Measurements from ENCODE around the gene ARID1A. TPM values are rescaled to one million over a fixed set of nuclear protein-coding genes. Genes with fewer than 3 reads are reported as not detected.

ARID1A gene
- total and polyA plus RNA-seq, 9 of the 15 experiments (the other 6 are each of a cell fraction or from before 2014, with no cell fraction given): 8.3 to 88.3 (median 22.5) TPM

DNA sequence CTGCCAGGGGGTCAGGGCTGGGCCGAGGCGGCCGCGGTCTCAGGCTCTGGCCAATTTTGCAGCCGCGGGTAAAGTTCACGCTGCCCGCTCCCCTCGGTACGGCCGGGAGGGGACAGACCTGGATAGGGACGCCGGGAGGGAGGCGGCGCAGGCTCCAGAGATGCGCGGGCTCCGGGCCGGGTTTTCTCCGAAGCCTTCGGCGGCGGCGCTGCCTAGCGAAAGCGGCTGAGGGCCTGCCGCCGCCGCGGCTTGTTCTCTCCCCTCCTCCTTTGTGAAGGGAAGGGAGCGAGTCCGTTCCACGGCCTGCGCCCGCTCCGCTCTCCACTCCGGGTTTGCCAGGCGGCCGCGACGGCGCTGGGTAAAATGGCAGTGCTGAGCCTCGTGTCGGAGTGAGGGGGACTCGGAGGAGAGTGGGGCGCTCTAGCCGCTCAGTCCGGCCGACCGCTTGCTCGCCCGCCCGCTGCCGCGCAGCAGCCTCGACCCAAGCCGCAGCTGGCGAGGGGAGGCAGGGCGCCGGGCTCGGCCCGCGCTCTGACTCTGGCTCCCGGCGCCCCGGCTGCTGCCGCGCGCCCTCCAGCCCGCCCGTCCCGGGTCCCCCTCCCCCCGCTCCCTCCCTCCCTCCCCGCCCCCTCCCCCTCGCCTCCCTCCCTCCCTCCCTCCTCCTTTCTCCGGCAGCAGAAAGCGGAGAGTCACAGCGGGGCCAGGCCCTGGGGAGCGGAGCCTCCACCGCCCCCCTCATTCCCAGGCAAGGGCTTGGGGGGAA, at the start of gene ARID1A (continued):
- TF ChIP-seq, protein P1, sequence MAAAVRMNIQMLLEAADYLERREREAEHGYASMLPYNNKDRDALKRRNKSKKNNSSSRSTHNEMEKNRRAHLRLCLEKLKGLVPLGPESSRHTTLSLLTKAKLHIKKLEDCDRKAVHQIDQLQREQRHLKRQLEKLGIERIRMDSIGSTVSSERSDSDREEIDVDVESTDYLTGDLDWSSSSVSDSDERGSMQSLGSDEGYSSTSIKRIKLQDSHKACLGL (CRISPR knock-in tag; IDR thresholded peaks at IDR 0.05; ENCODE audit: borderline replicate concordance, poor library complexity, severe bottlenecking): peak; percentile 54
- TF ChIP-seq ZNF311 (CRISPR knock-in tag; IDR thresholded peaks at IDR 0.05): 0 out of 2 replicates have a peak, but pooled peaks have one; percentile 48
- peak; percentile 95 for TF ChIP-seq U2AF1 (optimal IDR thresholded peaks at IDR 0.05; ENCODE audit: low read depth, low read length)
- no peak for TF ChIP-seq NR0B1 (IDR thresholded peaks at IDR 0.05; ENCODE audit: partially characterized antibody)
- no peak for TF ChIP-seq DACH1 (IDR thresholded peaks at IDR 0.05; ENCODE audit: partially characterized antibody)
- no peak for TF ChIP-seq HMG20A (CRISPR knock-in tag; conservative IDR thresholded peaks at IDR 0.05)
- TF ChIP-seq, protein P2, sequence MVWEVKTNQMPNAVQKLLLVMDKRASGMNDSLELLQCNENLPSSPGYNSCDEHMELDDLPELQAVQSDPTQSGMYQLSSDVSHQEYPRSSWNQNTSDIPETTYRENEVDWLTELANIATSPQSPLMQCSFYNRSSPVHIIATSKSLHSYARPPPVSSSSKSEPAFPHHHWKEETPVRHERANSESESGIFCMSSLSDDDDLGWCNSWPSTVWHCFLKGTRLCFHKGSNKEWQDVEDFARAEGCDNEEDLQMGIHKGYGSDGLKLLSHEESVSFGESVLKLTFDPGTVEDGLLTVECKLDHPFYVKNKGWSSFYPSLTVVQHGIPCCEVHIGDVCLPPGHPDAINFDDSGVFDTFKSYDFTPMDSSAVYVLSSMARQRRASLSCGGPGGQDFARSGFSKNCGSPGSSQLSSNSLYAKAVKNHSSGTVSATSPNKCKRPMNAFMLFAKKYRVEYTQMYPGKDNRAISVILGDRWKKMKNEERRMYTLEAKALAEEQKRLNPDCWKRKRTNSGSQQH (CRISPR knock-in tag; IDR thresholded peaks at IDR 0.05): peak; percentile 70; the same call in 1 of the 2 replicates
- no peak for TF ChIP-seq PTBP1 (IDR thresholded peaks at IDR 0.05; ENCODE audit: low read depth, low read length)
- no peak for TF ChIP-seq SMARCB1 (IDR thresholded peaks at IDR 0.05; ENCODE audit: insufficient read length, low read depth)
- peak; percentile 99 for TF ChIP-seq SMAD4 (CRISPR knock-in tag; conservative IDR thresholded peaks at IDR 0.05)
- TF ChIP-seq ELK1 (CRISPR knock-in tag; IDR thresholded peaks at IDR 0.05): no peak
- no peak for TF ChIP-seq SMARCA5 (IDR thresholded peaks at IDR 0.05)
- no peak for TF ChIP-seq EWSR1 (IDR thresholded peaks at IDR 0.05; ENCODE audit: borderline replicate concordance, low read depth, partially characterized antibody)
- TF ChIP-seq SMC3 (conservative IDR thresholded peaks at IDR 0.05; ENCODE audit: insufficient read depth, low read depth, low read length): peak; percentile 52; the same call in 1 of the 2 replicates
- no peak for TF ChIP-seq ZZZ3 (IDR thresholded peaks at IDR 0.05)
- TF ChIP-seq, protein P3, sequence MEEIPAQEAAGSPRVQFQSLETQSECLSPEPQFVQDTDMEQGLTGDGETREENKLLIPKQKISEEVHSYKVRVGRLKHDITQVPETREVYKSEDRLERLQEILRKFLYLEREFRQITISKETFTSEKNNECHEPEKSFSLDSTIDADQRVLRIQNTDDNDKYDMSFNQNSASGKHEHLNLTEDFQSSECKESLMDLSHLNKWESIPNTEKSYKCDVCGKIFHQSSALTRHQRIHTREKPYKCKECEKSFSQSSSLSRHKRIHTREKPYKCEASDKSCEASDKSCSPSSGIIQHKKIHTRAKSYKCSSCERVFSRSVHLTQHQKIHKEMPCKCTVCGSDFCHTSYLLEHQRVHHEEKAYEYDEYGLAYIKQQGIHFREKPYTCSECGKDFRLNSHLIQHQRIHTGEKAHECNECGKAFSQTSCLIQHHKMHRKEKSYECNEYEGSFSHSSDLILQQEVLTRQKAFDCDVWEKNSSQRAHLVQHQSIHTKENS (CRISPR knock-in tag; IDR thresholded peaks at IDR 0.05): no peak
- TF ChIP-seq MBD2 (IDR thresholded peaks at IDR 0.05; ENCODE audit: borderline replicate concordance, low read depth): peak; percentile 84
- TF ChIP-seq ZNF12 (CRISPR knock-in tag; IDR thresholded peaks at IDR 0.05): peak; percentile 66; the same call in 1 of the 2 replicates
- peak; percentile 96 for TF ChIP-seq RBM22 (IDR thresholded peaks at IDR 0.05; ENCODE audit: low read depth, low read length, poor library complexity, severe bottlenecking)
- peak; percentile 99 for TF ChIP-seq CXXC5 (CRISPR knock-in tag; IDR thresholded peaks at IDR 0.05)
- peak; percentile 98; the same call in 1 of the 2 replicates for TF ChIP-seq CGGBP1 (CRISPR knock-in tag; IDR thresholded peaks at IDR 0.05)
- TF ChIP-seq RBM17 (IDR thresholded peaks at IDR 0.05; ENCODE audit: borderline replicate concordance, low read depth, low read length): no peak; the same call in 1 of the 2 replicates

Measured in K562 (cell line).